Stimulated activated CD4-positive, alpha-beta T cell treated with anti-CD3 and anti-CD28 coated beads, Interleukin-4, amount 100 ng/mL, for 24 hours (primary cell): ENCODE measurements around the gene TNRC6A.
"Not testable (repeated sequence)": the region's sequence is repeated elsewhere in the genome, so short reads cannot be mapped to it uniquely, and the experiment has no call there.

Experiments used
- DNase-seq: peaks from one replicate; pipeline ENCODE4 v3.0.0-alpha.2; 2020

The TNRC6A gene

GRCh38 chr16:24820522-24820921 lies 91.1 kb downstream of the TNRC6A start:
- DNase-seq, result no peak

GRCh38 chr16:24821129-24821528 lies 91.7 kb downstream of the TNRC6A start:
- DNase-seq, result no peak

GRCh38 chr16:24822542-24822941 lies 93.1 kb downstream of the TNRC6A start:
- DNase-seq, result no peak

DNA sequence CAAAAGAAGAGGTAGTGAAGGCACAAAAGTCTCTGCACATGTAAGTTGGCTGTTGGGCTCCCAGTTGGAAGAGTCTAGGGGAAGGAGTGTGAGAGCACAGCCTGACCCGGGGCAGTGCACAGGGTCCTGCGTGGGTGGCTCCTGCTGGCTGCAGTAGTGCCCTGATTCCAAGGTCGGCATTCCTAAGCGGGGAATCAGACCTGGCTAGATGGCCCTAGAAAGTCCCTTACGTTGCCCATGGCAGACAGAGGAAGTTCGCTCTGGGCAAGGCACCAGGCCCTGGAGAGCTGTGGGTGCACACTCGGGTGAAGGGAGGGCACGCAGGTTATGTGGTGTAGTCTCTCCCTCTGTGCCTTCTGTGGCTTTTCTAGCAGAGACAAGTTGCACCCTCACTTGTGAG lies 93.5 kb downstream of the TNRC6A start:
- no peak for DNase-seq

- DNase-seq, result no peak
Measured at GRCh38 chr16:24825696-24826095, 96.2 kb downstream of the TNRC6A start.

DNA sequence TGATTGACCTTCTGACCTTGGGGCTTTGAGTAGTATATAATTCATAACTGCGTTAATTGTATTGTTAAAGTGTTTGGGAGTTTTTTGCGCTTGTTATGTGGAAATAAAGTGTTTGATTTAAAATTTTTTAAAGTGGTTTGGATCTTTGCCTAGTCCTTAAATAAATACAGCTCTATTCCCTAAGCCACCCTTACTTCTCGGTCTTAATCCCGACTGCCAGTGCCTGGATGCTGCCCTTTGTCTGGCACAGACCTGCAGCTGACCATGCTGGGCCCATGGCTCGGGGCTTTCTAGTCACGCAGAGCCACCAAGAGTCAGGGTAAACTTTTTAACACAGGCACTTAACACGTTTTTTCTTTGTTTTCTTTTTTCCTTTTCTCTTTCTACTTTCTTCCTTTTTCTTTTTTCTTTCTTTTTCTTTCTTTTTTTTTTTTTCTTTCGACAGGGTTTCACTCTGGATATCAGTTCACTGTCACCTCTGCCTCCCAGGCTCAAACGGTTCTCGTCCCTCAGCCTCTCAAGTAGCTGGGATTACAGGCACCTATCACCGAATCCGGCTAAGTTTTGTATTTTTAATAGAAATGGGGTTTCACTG lies 96.7 kb downstream of the TNRC6A start:
- DNase-seq, result no peak

- no peak for DNase-seq
Measured at GRCh38 chr16:24826817-24827566, 97.5 kb downstream of the TNRC6A start.

DNA sequence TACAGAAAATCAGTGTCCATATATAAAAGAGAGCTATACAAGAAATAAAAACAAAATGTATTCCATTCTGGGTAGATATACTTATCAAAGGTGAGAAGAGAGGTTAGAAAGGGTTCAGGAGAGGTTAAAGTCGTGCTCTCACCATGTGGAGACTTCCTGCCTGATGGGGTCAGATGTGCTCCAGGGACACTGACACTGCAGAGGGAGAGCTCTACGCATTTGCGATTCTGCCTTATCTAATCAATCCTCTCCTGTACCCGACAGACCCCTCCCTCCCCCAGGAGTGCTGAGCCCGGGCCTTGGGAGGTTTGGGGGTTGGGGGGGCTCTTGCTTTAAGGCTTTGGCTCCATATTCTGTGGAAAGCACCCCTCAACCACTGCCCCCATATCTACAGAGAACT lies 99.7 kb downstream of the TNRC6A start:
- no peak for DNase-seq

- no peak for DNase-seq
Measured at GRCh38 chr16:24833352-24833751, 103.9 kb downstream of the TNRC6A start.

- DNase-seq, result no peak
Measured at GRCh38 chr16:24834459-24835335, 105.2 kb downstream of the TNRC6A start.

- no peak for DNase-seq
Measured at GRCh38 chr16:24836836-24837235, 107.4 kb downstream of the TNRC6A start.

GRCh38 chr16:24837969-24838368 lies 108.5 kb downstream of the TNRC6A start:
- no peak for DNase-seq

DNA sequence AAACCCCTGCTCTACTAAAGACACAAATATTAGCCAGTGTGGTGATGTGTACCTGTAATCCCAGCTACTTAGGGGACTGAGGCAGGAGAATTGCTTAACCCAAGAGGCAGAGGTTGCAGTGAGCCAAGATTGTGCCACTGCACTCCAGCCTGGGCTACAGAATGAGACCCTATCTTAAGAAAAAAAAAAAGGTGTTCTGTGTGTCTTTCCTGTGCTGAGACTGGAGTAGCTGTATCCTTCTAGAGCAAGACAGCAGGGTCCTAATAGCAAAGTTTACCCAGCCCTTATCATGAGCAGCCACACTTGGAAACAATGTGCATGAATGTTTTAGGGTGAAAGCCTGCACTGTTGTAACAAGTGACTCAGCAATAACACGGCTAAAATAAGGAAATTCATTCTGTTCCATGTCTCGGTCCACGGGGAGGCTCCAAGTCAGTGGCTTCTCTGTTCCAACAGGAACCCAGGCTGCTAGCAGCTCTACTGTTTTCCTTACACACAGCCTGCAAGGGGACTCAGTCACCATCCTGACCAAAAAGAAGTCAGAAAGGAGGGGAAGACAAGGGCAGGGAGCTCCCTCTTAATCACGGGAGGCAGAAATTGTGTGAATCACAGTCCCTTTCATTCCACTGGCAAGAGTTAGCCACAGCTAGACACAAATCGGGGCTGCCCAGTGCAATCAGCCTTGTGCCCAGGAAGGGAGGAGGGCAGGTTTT lies 109.3 kb downstream of the TNRC6A start:
- DNase-seq, result no peak

DNA sequence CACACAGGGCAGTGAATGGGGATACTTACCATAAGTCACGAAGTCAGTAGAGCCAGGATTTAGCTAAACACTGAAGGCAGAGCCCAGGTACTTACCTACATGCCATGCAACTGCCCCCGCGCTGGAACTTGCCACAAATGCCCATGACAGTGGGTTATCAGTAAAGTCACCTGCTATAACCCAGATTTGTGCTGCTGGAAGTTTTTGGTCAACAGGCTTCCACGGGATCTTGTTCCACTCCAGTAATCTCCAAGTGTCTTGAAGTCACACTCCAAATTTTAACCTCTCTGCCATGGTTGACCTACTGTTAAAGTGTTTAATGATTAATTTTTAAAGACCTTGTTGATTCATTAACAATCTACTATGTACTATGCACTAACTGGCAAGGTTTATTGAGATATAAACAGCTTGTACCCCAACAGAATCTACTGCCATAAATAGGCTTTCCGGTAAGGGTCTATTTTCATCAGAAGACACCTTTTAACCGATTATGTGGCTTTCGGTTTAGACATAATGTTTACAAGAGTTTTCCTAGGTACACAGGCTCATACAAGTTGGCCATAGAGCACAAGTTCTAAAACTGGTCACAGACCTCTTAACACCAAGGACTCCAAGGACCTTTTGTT lies 110.0 kb downstream of the TNRC6A start:
- DNase-seq, result no peak

DNA sequence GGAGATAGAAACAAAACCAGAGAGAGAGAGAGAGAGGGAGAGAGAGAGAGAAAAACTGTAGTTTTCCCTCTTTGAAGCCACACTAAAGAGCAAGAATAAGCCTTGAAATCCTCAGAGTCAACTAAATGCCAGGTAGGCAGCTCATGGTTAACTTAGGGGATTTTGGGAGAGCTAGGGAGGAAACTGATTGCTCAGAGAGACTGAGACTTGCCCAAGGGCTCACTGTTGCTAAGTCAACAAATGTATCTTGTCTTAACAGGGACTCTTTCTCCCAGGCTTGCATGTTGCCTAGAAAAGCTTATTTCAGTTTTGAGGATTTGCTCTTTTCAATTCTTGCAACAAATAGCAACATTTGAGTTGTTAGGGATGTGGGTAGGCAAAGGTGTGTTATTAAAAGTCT lies 111.8 kb downstream of the TNRC6A start:
- DNase-seq, result no peak

DNA sequence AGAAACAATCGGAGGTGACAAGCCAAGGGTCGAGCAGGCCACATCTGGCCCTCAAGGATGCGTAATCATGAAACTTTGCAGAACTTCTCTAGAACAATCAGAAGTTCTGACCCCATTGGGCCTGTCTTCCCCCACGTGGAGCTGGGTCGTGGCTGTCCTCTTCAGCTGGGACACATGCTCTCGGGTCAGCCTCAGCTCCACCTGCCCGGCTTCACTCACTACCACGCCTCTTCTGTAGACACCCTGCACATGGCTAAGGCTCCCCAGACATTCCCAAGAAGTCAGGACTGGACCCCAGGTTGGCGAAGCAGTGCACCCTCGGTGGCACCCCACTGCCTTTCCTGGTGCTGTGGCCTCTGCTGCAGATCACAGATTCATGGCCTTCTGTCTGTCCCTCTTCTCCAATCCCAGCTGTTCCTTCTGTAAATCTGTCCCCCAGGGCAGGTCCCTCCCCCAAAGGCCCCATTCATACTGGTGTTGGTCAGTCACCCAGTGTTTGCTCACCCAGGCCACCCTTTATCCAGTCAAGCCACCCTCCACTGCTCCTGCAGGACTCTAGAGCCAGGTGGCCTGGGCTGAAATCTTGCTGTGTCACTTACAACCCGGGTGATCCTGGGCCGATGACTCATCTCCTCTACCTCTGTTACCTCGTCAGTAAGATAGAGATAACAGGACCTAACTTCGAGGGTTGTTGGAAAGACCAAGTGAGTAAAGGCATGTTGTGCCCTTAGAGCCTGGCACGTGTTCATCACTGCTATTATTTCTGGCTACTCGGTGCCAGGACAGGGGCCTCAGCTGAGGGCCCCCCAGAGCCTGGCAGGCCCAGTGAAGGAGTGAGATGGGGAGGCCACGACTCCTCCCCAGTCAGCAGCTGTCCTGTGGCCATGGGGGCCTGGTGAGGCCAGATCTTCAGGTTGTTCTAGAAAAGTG lies 114.9 kb downstream of the TNRC6A start:
- DNase-seq, result no peak

DNA sequence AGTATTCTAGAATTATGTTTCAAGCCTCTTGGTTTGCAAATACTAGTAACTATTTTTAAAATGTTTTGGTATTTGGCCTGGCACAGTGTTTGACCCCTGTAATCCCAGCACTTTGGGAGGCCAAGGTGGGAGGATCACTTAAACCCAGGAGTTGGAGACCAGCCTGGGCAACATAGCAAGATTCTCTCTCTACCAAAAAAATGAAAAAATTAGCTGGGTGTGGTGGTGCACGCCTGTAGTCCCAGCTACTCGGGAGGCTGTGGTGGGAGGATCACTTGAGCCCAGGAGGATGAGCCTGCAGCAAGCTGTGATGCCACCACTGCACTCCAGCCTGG lies 115.5 kb downstream of the TNRC6A start:
- not testable (repeated sequence) for DNase-seq

DNA sequence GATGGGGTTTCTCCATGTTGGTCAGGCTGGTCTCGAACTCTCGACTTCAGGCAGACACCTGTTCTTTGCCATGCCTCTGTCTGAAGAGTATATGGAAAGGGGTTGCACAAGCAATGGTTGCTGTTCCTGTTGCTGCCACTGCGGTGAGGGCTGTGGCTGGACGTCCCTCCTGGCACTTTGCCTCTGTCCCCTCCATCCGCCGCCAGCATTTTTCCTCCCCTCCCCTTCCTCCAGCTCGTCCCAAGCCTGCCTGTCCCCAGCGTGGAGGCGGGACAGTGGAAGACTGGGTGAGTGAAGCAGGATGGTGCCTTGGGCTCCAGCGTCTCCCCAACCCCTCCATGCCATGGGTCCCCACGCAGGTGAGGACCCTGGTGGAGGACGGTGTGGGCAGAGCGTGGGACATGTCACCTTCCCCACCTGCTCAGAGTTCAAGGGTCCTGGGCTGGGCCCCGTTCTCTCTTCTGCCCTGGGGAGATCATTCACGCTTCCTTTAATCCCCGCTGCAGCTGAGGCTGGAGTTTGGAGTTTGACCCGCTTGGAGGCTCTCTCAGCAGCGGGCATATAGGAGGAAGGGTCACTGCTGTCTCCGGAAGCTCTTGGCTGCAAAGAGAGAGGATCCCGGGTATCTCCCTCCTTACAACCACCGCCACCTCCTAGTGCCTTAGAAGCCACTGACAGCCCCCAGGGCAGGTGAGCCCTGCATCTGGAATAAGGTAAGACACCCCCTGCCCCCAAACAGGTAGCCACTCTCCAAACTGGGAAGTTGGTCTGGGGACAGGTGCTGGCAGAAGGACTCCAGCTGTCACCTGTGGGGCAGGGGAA lies 116.5 kb downstream of the TNRC6A start, which contains the start of gene SLC5A11:
Gene SLC5A11, plus strand, starts transcription at position 238 of the 822 bp plus-strand sequence. CDS start 12,681 bp downstream, outside the sequence.
- no peak for DNase-seq

- DNase-seq, result no peak
Measured at GRCh38 chr16:24846548-24847357, 117.3 kb downstream of the TNRC6A start.

- no peak for DNase-seq
Measured at GRCh38 chr16:24847358-24847664, 117.9 kb downstream of the TNRC6A start.
